OCI-LY3 (cell line): ENCODE data around the gene SH2D6.

Experiments used
- H2AFZ ChIP-seq: fragments of 200-600, 300-600 bp; shearing (Covaris generic); 2 replicates; pipeline ENCODE4 v1.6.0; 2014; ENCODE audit warnings: antibody characterized with exemption, low read depth, low read length
- H3K27ac ChIP-seq: fragments of 200-600, 300-600 bp; sonication (generic); 2 replicates; pipeline ENCODE4 v1.5.1; 2014; ENCODE audit warnings: mild to moderate bottlenecking, low read length, moderate library complexity, mixed read lengths
- H3K27me3 ChIP-seq: fragments of 200-600, 300-600 bp; sonication (generic); 2 replicates; pipeline ENCODE4 v1.6.1; 2014; ENCODE audit warnings: low read depth, low read length, mixed read lengths
- H3K36me3 ChIP-seq: fragments of 200-600, 300-600 bp; sonication (generic); replicated peaks from 2 replicates; pipeline ENCODE3; 2014; ENCODE audit warnings: low read depth, low read length, mixed read lengths
- H3K4me1 ChIP-seq: fragments of 300-600, 200-600 bp; sonication (generic); 2 replicates; pipeline ENCODE4 v1.6.1; 2014; ENCODE audit warnings: low read length, mixed read lengths
- H3K4me2 ChIP-seq: fragments of 200-600, 300-600 bp; sonication (generic); 2 replicates; pipeline ENCODE4 v1.6.1; 2014; ENCODE audit warnings: low read length, mixed read lengths
- H3K4me3 ChIP-seq: fragments of 300-600, 200-600 bp; sonication (generic); 2 replicates; pipeline ENCODE4 v1.5.1; 2014; ENCODE audit warnings: antibody characterized with exemption, mild to moderate bottlenecking, low read length, moderate library complexity
- H3K79me2 ChIP-seq: fragments of 300-600, 200-600 bp; shearing (Covaris generic); 2 replicates; pipeline ENCODE4 v1.6.1; 2014; ENCODE audit warnings: mild to moderate bottlenecking, low read length, mixed read lengths
- H3K9ac ChIP-seq: fragments of 300-600, 200-600 bp; shearing (Covaris generic); 2 replicates; pipeline ENCODE4 v1.6.0; 2014; ENCODE audit warnings: mild to moderate bottlenecking, low read length, moderate library complexity
- H3K9me3 ChIP-seq: fragments of 200-600, 300-600 bp; shearing (Covaris generic); 2 replicates; pipeline ENCODE4 v1.6.1; 2014; ENCODE audit warnings: low read length, mixed read lengths; ENCODE audit not compliant: insufficient read depth
- H4K20me1 ChIP-seq: fragments of 200-600, 300-600 bp; sonication (generic); 2 replicates; pipeline ENCODE4 v1.6.1; 2016; ENCODE audit warnings: low read length, mixed read lengths; ENCODE audit not compliant: insufficient read depth
- EZH2phosphoT487 ChIP-seq: fragments of 200-600 bp; shearing (Covaris generic); IDR thresholded peaks from 2 replicates; pipeline ENCODE4 v1.6.1; 2018; ENCODE audit warnings: antibody characterized with exemption, mixed run types, low read depth
- TF ChIP-seq, protein P1 (sequence below): fragments of 200-600, 300-600 bp; sonication (generic); IDR thresholded peaks from 2 replicates; pipeline ENCODE4 v1.5.1; 2014; ENCODE audit warnings: antibody characterized with exemption, low read length, low read depth

SH2D6 gene

GRCh38 chr2:85418132-85419008 is at the start of gene SH2D6:
SH2D6 (plus strand) TSS chr2:85418714; CDS start chr2:85429466, 10,752 bp downstream.
- Histone ChIP-seq H3K4me1 (peaks cover 48% of the 10 kb centered on the region), H3K9me3 (no peaks in the 10 kb centered on the region), H3K27me3 (no peaks in the 10 kb centered on the region), H3K4me3 (peak within 1 kb of the TSS; percentile 91), H4K20me1 (no peaks in the 10 kb centered on the region), H3K27ac (peak within 1 kb of the TSS; percentile 78), H3K36me3 (no peaks in the 10 kb centered on the region), H2AFZ (peak within 1 kb of the TSS; percentile 95), H3K9ac (peak within 1 kb of the TSS; percentile 84), H3K79me2 (peaks cover 5% of the 10 kb centered on the region; the same call in 1 of the 2 replicates), H3K4me2 (peak within 1 kb of the TSS; percentile 92)
- no peak for TF ChIP-seq EZH2phosphoT487
- TF ChIP-seq, protein P1, sequence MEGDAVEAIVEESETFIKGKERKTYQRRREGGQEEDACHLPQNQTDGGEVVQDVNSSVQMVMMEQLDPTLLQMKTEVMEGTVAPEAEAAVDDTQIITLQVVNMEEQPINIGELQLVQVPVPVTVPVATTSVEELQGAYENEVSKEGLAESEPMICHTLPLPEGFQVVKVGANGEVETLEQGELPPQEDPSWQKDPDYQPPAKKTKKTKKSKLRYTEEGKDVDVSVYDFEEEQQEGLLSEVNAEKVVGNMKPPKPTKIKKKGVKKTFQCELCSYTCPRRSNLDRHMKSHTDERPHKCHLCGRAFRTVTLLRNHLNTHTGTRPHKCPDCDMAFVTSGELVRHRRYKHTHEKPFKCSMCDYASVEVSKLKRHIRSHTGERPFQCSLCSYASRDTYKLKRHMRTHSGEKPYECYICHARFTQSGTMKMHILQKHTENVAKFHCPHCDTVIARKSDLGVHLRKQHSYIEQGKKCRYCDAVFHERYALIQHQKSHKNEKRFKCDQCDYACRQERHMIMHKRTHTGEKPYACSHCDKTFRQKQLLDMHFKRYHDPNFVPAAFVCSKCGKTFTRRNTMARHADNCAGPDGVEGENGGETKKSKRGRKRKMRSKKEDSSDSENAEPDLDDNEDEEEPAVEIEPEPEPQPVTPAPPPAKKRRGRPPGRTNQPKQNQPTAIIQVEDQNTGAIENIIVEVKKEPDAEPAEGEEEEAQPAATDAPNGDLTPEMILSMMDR: no peak

DNA sequence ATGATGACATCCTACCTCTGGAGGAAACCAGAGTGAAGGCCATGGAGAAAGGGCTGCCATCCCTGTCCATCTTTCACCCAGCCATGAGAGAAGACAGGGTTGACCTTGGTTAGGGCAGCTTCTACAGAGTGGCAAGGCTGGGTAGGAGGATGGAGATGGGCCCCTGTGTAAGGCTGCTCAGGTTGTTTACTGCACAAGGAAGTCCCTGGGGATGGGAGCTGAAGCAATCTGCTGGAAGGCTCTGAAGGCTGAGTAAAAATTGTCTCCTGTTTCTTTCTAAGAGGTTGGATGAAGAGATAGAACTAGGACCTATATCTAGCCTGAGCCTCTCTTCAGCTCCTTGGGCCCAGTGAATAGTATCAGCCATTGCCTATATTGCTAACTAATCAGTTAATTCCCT is 49.6 kb upstream of the SH2D6 start:
- no peak overlapping the region for H3K4me3 ChIP-seq
- H4K20me1 ChIP-seq: no peaks in the 10 kb centered on the region
- H2AFZ ChIP-seq: no peak overlapping the region
- no peaks in the 10 kb centered on the region for H3K36me3 ChIP-seq
- H3K27me3 ChIP-seq: no peaks in the 10 kb centered on the region
- no peaks in the 10 kb centered on the region for H3K9me3 ChIP-seq
- no peak overlapping the region for H3K9ac ChIP-seq
- no peak for TF ChIP-seq EZH2phosphoT487
- TF ChIP-seq, protein P1: no peak
- H3K4me1 ChIP-seq: no peaks in the 10 kb centered on the region
- H3K79me2 ChIP-seq: no peaks in the 10 kb centered on the region
- no peak overlapping the region for H3K4me2 ChIP-seq
- no peak overlapping the region for H3K27ac ChIP-seq

GRCh38 chr2:85369500-85369899 is 49.0 kb upstream of the SH2D6 start:
- H3K4me3 ChIP-seq: no peak overlapping the region
- no peak overlapping the region for H3K27ac ChIP-seq
- no peak overlapping the region for H3K4me2 ChIP-seq

GRCh38 chr2:85371045-85371444 is 47.5 kb upstream of the SH2D6 start:
- Histone ChIP-seq H3K4me3 (no peak overlapping the region), H3K4me2 (no peak overlapping the region), H2AFZ (no peak overlapping the region), H3K27ac (no peak overlapping the region), H3K79me2 (no peaks in the 10 kb centered on the region), H4K20me1 (no peaks in the 10 kb centered on the region), H3K4me1 (no peaks in the 10 kb centered on the region), H3K9ac (no peak overlapping the region), H3K36me3 (no peaks in the 10 kb centered on the region), H3K9me3 (no peaks in the 10 kb centered on the region), H3K27me3 (no peaks in the 10 kb centered on the region)
- no peak for TF ChIP-seq EZH2phosphoT487
- TF ChIP-seq, protein P1: no peak

More at GRCh38 chr2:85369500-85369899, 49.0 kb upstream of the SH2D6 start:
- Histone ChIP-seq H3K9ac (no peak overlapping the region), H3K9me3 (no peaks in the 10 kb centered on the region), H4K20me1 (no peaks in the 10 kb centered on the region), H3K4me1 (no peaks in the 10 kb centered on the region), H2AFZ (no peak overlapping the region), H3K79me2 (no peaks in the 10 kb centered on the region), H3K27me3 (no peaks in the 10 kb centered on the region), H3K36me3 (no peaks in the 10 kb centered on the region)
- TF ChIP-seq EZH2phosphoT487: no peak
